HG03457 (cell line): ENCODE data around the gene KCNAB2.

Experiments used
- ATAC-seq: cut with Tn5 transposase; IDR thresholded peaks from one replicate; pipeline ENCODE4 v1.9.1; 2021; ENCODE audit warnings: moderate number of reproducible peaks; ENCODE audit not compliant: unreplicated experiment

KCNAB2 gene

GRCh38 chr1:6106321-6106731 lies 60.6 kb downstream of the KCNAB2 start:
- no peak for ATAC-seq

DNA sequence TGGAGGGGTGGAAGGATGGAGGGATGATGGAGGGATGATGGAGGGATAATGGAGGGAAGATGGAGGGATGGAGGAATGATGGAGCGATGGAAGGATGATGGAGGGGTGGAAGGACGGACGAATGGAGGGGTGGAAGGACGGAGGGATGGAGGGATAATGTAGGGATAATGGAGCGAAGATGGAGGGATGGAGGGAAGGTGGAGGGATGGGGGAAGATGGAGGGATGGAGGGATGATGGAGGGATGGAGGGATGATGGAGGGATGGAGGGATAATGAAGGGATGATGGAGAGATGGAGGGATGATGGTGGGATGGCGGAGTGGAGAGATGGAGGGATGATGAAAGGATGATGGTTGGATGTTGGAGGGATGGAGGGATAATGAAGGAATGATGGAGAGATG lies 61.3 kb downstream of the KCNAB2 start:
- no peak for ATAC-seq

GRCh38 chr1:6107409-6108356 lies 62.0 kb downstream of the KCNAB2 start:
- ATAC-seq, result no peak

DNA sequence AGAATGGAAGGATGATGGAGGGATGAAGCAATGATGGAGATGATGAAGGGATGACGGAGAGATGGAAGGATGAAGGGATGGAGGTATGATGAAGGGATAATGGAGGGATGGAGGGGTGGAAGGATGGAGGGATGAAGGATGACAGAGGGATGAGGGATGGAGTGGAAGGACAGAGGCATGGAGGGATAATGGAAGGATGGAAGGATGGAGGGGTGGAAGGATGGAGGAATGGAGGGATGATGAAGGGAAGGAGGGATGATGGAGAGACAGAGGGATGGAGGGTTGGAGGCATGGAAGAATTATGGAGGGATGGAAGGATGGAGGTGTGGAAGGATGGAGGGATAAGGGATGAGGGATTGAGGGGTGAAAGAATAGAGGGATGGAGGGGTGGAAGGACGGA lies 62.8 kb downstream of the KCNAB2 start:
- ATAC-seq, result no peak

DNA sequence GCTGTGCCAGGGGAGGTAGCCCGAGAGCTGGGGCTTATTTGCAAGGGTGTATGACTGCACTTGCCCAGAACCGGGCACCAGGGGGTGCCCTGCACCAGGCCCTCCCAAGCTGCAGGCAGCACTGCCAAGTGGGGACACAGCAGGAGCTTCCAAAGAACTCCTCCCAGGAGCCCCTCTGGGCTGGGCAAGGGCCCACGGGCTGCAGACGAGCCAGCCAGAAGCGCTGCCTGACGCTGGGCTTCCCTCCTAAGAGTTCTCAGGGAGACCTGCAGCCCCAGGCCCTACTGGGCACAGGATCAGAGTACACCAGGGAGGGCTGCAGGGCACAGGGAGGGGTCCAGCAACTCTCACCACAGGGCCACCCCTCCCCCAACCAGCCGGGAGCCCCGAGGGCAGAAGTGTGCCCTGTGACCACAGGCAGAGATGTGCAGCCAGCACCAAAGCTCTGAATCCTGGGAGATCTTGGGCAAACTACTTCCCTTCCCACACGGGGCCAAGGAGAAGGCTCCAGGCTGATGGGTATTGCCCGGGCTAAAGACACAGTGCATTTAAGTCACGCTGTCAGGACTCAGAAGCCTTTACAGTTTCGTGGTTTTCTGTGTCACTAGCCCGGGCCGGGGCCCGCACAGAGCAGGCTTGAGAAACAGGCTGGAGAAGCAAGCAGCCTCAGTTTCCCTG lies 63.4 kb downstream of the KCNAB2 start:
- no peak for ATAC-seq

DNA sequence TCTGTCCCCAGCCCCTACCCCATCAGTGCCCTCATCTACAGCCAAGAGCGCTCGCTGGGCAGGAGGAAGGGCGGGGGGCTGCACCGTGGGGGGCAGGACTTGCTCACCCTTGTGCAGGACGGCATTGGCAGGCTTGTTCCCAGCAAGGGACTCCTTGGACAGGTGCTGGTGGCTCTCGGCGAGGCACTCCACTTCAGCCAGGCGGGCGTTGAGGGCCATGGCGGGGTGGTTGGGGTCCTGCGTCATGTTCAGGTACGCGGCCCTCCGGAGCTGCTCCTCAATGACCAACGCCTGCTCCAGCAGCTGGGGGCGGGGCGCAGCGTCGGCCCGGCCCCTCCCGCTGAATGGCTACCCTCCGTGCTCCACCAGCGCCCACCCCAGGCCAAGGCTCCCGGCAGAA lies 64.0 kb downstream of the KCNAB2 start:
- no peak for ATAC-seq

DNA sequence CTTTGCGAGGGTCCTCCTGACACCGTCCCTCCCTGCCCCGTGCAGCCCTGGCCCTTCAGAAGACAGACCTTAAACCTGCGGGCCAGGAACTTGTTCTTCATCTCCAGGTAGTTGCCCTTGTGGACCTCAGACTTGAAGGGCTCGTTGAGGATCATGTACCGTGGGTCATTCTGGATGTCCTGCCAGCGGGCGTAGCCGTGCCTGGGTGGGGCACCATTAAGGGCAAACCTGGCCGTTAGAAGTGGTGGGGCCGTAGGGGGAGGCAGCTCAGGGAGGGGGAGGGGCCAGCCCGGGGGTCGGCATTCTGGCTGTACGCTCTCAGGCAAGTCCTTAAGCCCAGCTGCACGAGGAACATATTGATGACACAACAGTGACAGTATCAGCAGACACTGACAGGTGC lies 64.6 kb downstream of the KCNAB2 start:
- ATAC-seq, result no peak

- ATAC-seq, result no peak
Measured at GRCh38 chr1:6111571-6111970, 65.9 kb downstream of the KCNAB2 start.

DNA sequence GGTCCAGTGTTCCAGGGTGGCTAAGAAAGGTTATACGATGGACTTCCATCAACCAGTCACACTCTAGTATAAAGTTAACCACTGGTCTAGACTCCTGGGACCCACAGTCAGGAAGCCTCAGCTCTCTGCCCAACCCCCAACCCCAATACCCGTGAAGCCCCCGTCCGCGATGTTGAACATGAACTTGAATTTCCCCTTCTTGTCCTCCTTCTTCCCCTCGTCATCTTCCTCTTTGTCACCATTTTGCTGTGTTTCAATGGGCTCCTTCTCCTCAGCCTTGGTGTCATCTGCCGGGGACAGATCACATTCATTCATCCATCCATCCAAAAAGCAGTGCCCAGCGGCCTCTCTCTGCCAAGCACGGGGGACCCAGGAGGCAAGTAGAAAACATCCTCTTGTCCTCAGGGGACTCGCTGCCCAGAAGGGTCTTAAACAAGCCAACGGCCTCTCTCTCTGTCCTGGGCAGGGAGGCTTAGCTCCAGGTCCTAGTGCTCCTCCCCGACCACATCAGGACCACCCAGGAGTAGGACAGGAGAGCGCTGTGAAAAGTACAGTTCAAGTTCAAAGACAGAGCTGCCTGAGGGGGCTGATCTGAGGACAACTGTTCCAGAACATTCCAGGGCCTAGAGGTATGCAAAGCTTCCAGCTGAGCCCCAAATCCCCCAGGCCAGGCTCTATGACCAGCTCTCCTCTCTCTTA lies 66.5 kb downstream of the KCNAB2 start:
- ATAC-seq, result no peak

DNA sequence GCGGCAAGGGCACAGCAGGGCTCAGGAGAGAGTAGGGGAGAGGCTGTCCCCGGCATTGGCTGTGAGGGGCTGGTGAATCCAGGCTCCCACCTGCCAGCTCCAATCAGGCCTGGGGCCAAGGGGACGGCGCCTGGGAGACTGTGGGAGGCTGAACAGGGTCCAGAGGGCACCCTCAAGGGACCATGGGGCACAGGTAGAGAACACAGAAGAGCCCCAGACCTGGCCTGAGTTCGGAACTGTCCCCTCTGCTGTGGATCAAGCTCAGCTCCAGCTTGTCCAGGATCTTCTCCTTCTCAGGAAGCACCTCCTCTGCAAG lies 67.0 kb downstream of the KCNAB2 start:
- no peak for ATAC-seq

- no peak for ATAC-seq
Measured at GRCh38 chr1:6113116-6113515, 67.4 kb downstream of the KCNAB2 start.

DNA sequence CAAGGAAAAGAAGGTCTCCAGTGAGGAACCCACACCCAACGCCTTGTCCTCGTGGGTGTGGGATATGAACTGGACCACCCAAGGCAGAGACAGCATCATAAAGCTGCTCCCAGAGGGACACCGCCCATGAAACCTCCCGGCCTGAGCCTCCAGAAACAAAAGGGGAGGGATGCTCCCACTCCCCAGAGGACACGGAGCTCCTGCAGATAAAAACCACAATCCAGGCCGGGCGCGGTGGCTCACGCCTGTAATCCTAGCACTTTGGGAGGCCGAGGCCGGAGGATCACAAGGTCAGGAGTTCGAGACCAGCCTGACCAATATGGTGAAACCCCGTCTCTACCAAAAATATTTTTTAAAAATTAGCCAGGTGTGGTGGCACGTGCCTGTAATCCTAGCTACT lies 68.1 kb downstream of the KCNAB2 start:
- ATAC-seq, result no peak

GRCh38 chr1:6116137-6116536 lies 70.4 kb downstream of the KCNAB2 start:
- no peak for ATAC-seq

- no peak for ATAC-seq
Measured at GRCh38 chr1:6117064-6117463, 71.4 kb downstream of the KCNAB2 start.

- ATAC-seq, result no peak
Measured at GRCh38 chr1:6117624-6118023, 71.9 kb downstream of the KCNAB2 start.

DNA sequence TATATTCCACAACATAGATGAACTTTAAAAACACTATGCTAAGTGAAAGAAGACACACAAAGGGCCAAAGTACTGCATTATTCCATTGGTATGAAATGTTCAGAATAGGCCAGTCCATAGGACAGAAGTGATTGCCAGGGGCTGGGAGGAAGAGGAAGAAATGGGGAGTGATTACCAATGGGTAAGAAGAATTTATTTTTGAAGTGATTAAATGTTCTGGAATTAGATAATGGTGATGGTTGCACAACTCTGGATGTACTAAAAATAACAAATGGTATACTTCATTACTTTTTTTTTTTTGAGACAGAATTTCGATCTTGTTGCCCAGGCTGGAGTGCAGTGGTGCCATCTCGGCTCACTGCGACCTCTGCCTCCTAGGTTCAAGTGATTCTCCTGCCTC lies 72.7 kb downstream of the KCNAB2 start:
- no peak for ATAC-seq

- no peak for ATAC-seq
Measured at GRCh38 chr1:6121021-6121421, 75.3 kb downstream of the KCNAB2 start.

GRCh38 chr1:6121651-6122370 lies 76.1 kb downstream of the KCNAB2 start:
- no peak for ATAC-seq

- ATAC-seq, result no peak
Measured at GRCh38 chr1:6123083-6123482, 77.4 kb downstream of the KCNAB2 start.

- ATAC-seq, result no peak
Measured at GRCh38 chr1:6123816-6124215, 78.1 kb downstream of the KCNAB2 start.

DNA sequence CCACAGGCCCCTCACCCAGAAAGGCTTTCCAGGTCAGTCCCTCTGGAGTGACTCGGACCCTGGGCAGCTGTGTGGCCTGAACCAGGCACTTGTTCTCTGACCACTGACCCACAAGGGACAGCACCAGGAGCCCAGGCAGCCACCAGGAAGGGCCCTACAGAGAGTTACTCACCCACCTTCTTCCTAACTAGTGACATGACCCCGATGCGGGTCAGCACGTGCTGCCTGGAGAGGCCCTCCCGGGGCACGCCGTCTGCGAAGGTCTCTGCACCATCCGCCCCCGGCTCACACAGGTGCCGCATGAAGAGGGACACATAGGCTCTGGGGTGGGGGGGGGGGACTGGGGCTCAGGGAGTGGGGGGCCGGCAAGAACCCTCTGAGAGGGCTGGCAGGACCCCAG lies 78.7 kb downstream of the KCNAB2 start:
- no peak for ATAC-seq
